HepG2 (cell line): ENCODE data around the gene PGPEP1.

Experiments used
- NR2F1 ChIP-seq, 2 experiments: fragments of 450-650 bp in 1 of 2; formaldehyde crosslinking in 1 of 2; IDR thresholded peaks; 2 replicates each; pipeline versions ENCODE4 v1.5.0 to v1.6.1; 2016 to 2020; ENCODE audit warnings: mild to moderate bottlenecking in 1 of 2, missing compliant biosample characterization in 1 of 2, missing genetic modification reagents in 1 of 2, moderate library complexity in 1 of 2
- PAX8 ChIP-seq: sonication (generic); formaldehyde crosslinking; IDR thresholded peaks from 2 replicates; pipeline ENCODE4 v1.8.0; 2022; ENCODE audit warnings: mild to moderate bottlenecking, missing genetic modification reagents, borderline replicate concordance
- POLR2A ChIP-seq, 2 experiments: IDR thresholded peaks; 2 replicates each; pipeline ENCODE4 v1.6.1; 2011; ENCODE audit warnings: low read depth in 2 of 2, low read length in 2 of 2, mild to moderate bottlenecking in 1 of 2, moderate library complexity in 1 of 2; ENCODE audit not compliant: insufficient read depth in 1 of 2
- REL ChIP-seq: sonication (generic); formaldehyde crosslinking; conservative IDR thresholded peaks from 2 replicates; pipeline ENCODE4 v1.8.0; 2022; ENCODE audit warnings: mild to moderate bottlenecking, missing genetic modification reagents, moderate library complexity
- ZNF138 ChIP-seq: sonication (generic); formaldehyde crosslinking; IDR thresholded peaks from 2 replicates; pipeline ENCODE4 v1.5.0; 2020; ENCODE audit warnings: mild to moderate bottlenecking, low read depth, missing genetic modification reagents
- ZNF749 ChIP-seq: sonication (generic); formaldehyde crosslinking; IDR thresholded peaks from 2 replicates; pipeline ENCODE4 v1.8.0; 2022; ENCODE audit warnings: mild to moderate bottlenecking, missing genetic modification reagents, moderate library complexity, borderline replicate concordance
- TF ChIP-seq, protein P1 (sequence below): sonication (generic); formaldehyde crosslinking; IDR thresholded peaks from 2 replicates; pipeline ENCODE4 v1.5.0; 2020; ENCODE audit warnings: missing genetic modification reagents

GRCh38 chr19:18310118-18310909 is 30.1 kb upstream of the PGPEP1 start:
- no peak for TF ChIP-seq POLR2A (IDR thresholded peaks at IDR 0.05; ENCODE audit: insufficient read depth in 1 of 2, low read depth in 2 of 2, low read length in 2 of 2)
- no peak for TF ChIP-seq PAX8
- no peak for TF ChIP-seq ZNF138 (CRISPR knock-in tag)
- no peak for TF ChIP-seq ZNF749 (CRISPR knock-in tag)
- no peak for TF ChIP-seq REL
- no peak for TF ChIP-seq NR2F1 (CRISPR knock-in tag; IDR thresholded peaks at IDR 0.05)
- TF ChIP-seq, protein P1, sequence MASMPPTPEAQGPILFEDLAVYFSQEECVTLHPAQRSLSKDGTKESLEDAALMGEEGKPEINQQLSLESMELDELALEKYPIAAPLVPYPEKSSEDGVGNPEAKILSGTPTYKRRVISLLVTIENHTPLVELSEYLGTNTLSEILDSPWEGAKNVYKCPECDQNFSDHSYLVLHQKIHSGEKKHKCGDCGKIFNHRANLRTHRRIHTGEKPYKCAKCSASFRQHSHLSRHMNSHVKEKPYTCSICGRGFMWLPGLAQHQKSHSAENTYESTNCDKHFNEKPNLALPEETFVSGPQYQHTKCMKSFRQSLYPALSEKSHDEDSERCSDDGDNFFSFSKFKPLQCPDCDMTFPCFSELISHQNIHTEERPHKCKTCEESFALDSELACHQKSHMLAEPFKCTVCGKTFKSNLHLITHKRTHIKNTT (CRISPR knock-in tag): no peak
